Measurements from ENCODE around the gene P4HTM.
"Not testable (repeated sequence)": the region's sequence is repeated elsewhere in the genome, so short reads cannot be mapped to it uniquely, and the experiment has no call there.

The P4HTM gene

GRCh38 chr3:49007771-49008528 lies 17.9 kb downstream of the P4HTM start:
- peak; percentile 74 to 80 for DNase-seq (ENCODE audit: low read depth in 2 of 2)

GRCh38 chr3:49008627-49009026 lies 18.6 kb downstream of the P4HTM start:
- DNase-seq (ENCODE audit: low read depth in 2 of 2) = not testable (repeated sequence)

GRCh38 chr3:49009396-49009795 lies 19.4 kb downstream of the P4HTM start:
- DNase-seq (ENCODE audit: low read depth in 2 of 2) = no peak

- no peak for DNase-seq (ENCODE audit: low read depth in 2 of 2)
Measured at GRCh38 chr3:49012441-49013017, 22.5 kb downstream of the P4HTM start.

- DNase-seq (ENCODE audit: low read depth in 2 of 2) = no peak
Measured at GRCh38 chr3:49013113-49013737, 23.2 kb downstream of the P4HTM start.

GRCh38 chr3:49013738-49014660 lies 24.0 kb downstream of the P4HTM start:
- DNase-seq (ENCODE audit: low read depth in 2 of 2) = no peak

- no peak for DNase-seq (ENCODE audit: low read depth in 2 of 2)
Measured at GRCh38 chr3:49015072-49015471, 25.0 kb downstream of the P4HTM start.

GRCh38 chr3:49015765-49016164 lies 25.7 kb downstream of the P4HTM start:
- no peak for DNase-seq (ENCODE audit: low read depth in 2 of 2)

- no peak for DNase-seq (ENCODE audit: low read depth in 2 of 2)
Measured at GRCh38 chr3:49016414-49017228, 26.6 kb downstream of the P4HTM start.

GRCh38 chr3:49017229-49017970 lies 27.4 kb downstream of the P4HTM start:
- DNase-seq (ENCODE audit: low read depth in 2 of 2) = no peak

GRCh38 chr3:49017971-49018706 lies 28.1 kb downstream of the P4HTM start, which contains the start of gene DALRD3:
DALRD3 (minus strand) TSS chr3:49018580; CDS start chr3:49018564, 16 bp downstream.
- no peak for DNase-seq (ENCODE audit: low read depth in 2 of 2)

- DNase-seq (ENCODE audit: low read depth in 2 of 2) = no peak
Measured at GRCh38 chr3:49018707-49019006, 28.6 kb downstream of the P4HTM start.

GRCh38 chr3:49019941-49020329 lies 29.9 kb downstream of the P4HTM start:
- no peak for DNase-seq (ENCODE audit: low read depth in 2 of 2)

- no peak for DNase-seq (ENCODE audit: low read depth in 2 of 2)
Measured at GRCh38 chr3:49020330-49021212, 30.5 kb downstream of the P4HTM start.

- DNase-seq (ENCODE audit: low read depth in 2 of 2) = peak; percentile 91 to 93
Measured at GRCh38 chr3:49021213-49021812, 31.3 kb downstream of the P4HTM start.

GRCh38 chr3:49021813-49022687 lies 32.0 kb downstream of the P4HTM start, which contains the start of gene NDUFAF3:
NDUFAF3 (plus strand) TSS chr3:49022121; CDS start chr3:49022145, 24 bp downstream.
- peak; percentile 71 to 74 for DNase-seq (ENCODE audit: low read depth in 2 of 2)

GRCh38 chr3:49022688-49023171 lies 32.7 kb downstream of the P4HTM start:
- no peak for DNase-seq (ENCODE audit: low read depth in 2 of 2)
